GM12878 (cell line): ENCODE measurements around the gene TMPRSS12. TPM values are rescaled to one million over a fixed set of nuclear protein-coding genes. Genes with fewer than 3 reads are reported as not detected.

Experiments
- ATAC-seq: fragments of 200-7000 bp; cut with Tn5 transposase; 3 replicates; pipeline ENCODE4 v1.9.1; 2020; ENCODE audit warnings: mild to moderate bottlenecking, moderate library complexity
- BruUV-seq: library from RNA; stranded (reverse); fragments of 400-500 nt; replicated peaks from 2 replicates; lab custom pipeline; 2021; lab: Mats Ljungman, UMichigan
- CTCF ChIA-PET: fragments of 300-600 bp; sonication (Branson Sonifier 250); formaldehyde crosslinking; extraction: SDS; loops from one replicate; lab custom pipeline; 2021; ENCODE audit warnings: inconsistent platforms; lab: Yijun Ruan, JAX
- POLR2A ChIA-PET: fragments of 350-600 bp; formaldehyde crosslinking; extraction: SDS; loops from one replicate; lab custom pipeline; 2021; ENCODE audit warnings: inconsistent platforms; lab: Charles Lee
- RAD21 ChIA-PET: fragments of 300-600 bp; sonication (Branson Sonifier 250); formaldehyde crosslinking; loops from one replicate; lab custom pipeline; 2023; ENCODE audit warnings: antibody characterized with exemption; ENCODE audit not compliant: unreplicated experiment; lab: Charles Lee
- SMC1A ChIA-PET: fragments of 300-600 bp; sonication (Branson Sonifier 250); formaldehyde crosslinking; loops from one replicate; lab custom pipeline; 2023; ENCODE audit not compliant: unreplicated experiment, uncharacterized antibody; lab: Charles Lee
- DNase-seq: peaks from one replicate; pipeline ENCODE4 v3.0.0-alpha.2; 2011; ENCODE audit warnings: low read depth, low spot score
- FAIRE-seq: peaks from 3 replicates; lab custom pipeline; 2011; peaks lifted over from hg19 to GRCh38; lab: Jason Lieb, UNC
- H2AFZ ChIP-seq: 2 replicates; pipeline ENCODE4 v1.6.0; 2011; ENCODE audit warnings: low read depth, low read length, control low read depth; ENCODE audit not compliant: control insufficient read depth
- H3K27ac ChIP-seq: 2 replicates; pipeline ENCODE4 v1.5.1; 2011; ENCODE audit warnings: control low read depth; ENCODE audit not compliant: control insufficient read depth, insufficient read depth
- H3K27me3 ChIP-seq, 2 experiments: replicated peaks in 1 of 2; 2 replicates each; pipeline versions ENCODE4 v1.6.0 to v1.6.1; 2011; ENCODE audit warnings: low read length in 1 of 2; ENCODE audit not compliant: control insufficient read depth in 2 of 2, insufficient read depth in 2 of 2
- H3K36me3 ChIP-seq, 2 experiments: 2 replicates each; pipeline ENCODE4 v1.5.1; 2011; ENCODE audit warnings: low read length in 1 of 2; ENCODE audit not compliant: control insufficient read depth in 2 of 2, insufficient read depth in 2 of 2
- H3K4me1 ChIP-seq: 2 replicates; pipeline ENCODE4 v1.6.1; 2011; ENCODE audit warnings: mild to moderate bottlenecking, low read length, moderate library complexity, mixed read lengths; ENCODE audit not compliant: control insufficient read depth, insufficient read depth
- H3K4me2 ChIP-seq: 2 replicates; pipeline ENCODE4 v1.6.0; 2011; ENCODE audit warnings: control low read depth; ENCODE audit not compliant: control insufficient read depth, insufficient read depth
- H3K4me3 ChIP-seq: fragments of 200-600 bp; sonication (generic); 2 replicates; pipeline ENCODE4 v1.5.1; 2016
- H3K79me2 ChIP-seq: 2 replicates; pipeline ENCODE4 v1.6.0; 2011; ENCODE audit warnings: low read length; ENCODE audit not compliant: control insufficient read depth, insufficient read depth
- H3K9ac ChIP-seq: 2 replicates; pipeline ENCODE4 v1.8.0; 2011; ENCODE audit warnings: low read length, control low read depth, mixed read lengths; ENCODE audit not compliant: control insufficient read depth, insufficient read depth
- H3K9me3 ChIP-seq: replicated peaks from 3 replicates; pipeline ENCODE4 v1.5.1; 2011; ENCODE audit warnings: mild to moderate bottlenecking, low read length; ENCODE audit not compliant: control insufficient read depth, insufficient read depth
- H4K20me1 ChIP-seq: 2 replicates; pipeline ENCODE4 v1.6.0; 2011; ENCODE audit not compliant: control insufficient read depth, insufficient read depth
- DPF2 ChIP-seq: fragments of 450-650 bp; IDR thresholded peaks from 2 replicates; pipeline ENCODE4 v1.6.1; 2017; ENCODE audit warnings: mild to moderate bottlenecking
- E2F8 ChIP-seq: fragments of 450-650 bp; IDR thresholded peaks from 2 replicates; pipeline ENCODE4 v1.6.1; 2018; ENCODE audit warnings: mild to moderate bottlenecking, low read depth, moderate library complexity; ENCODE audit not compliant: partially characterized antibody
- EGR1 ChIP-seq, 2 experiments: IDR thresholded peaks; 1 replicate in 1 of 2; 2 replicates in 1 of 2; pipeline ENCODE4 v1.6.1; 2011 to 2012; ENCODE audit warnings: low read depth in 2 of 2, low read length in 2 of 2, borderline replicate concordance in 1 of 2, mild to moderate bottlenecking in 1 of 2, moderate library complexity in 1 of 2
- GABPA ChIP-seq: IDR thresholded peaks from 2 replicates; pipeline ENCODE4 v1.6.1; 2014; ENCODE audit warnings: antibody characterized with exemption, low read depth, mild to moderate bottlenecking, inconsistent platforms
- GATAD2B ChIP-seq: fragments of 450-650 bp; conservative IDR thresholded peaks from 2 replicates; pipeline ENCODE4 v1.6.1; 2017; ENCODE audit warnings: low read depth, mild to moderate bottlenecking, moderate library complexity
- HSF1 ChIP-seq: fragments of 150-350 bp; IDR thresholded peaks from 2 replicates; pipeline ENCODE4 v1.6.1; 2014; ENCODE audit warnings: mild to moderate bottlenecking, low read depth, low read length
- IKZF2 ChIP-seq, 2 experiments: fragments of 450-650 bp; IDR thresholded peaks; 2 replicates each; pipeline ENCODE4 v1.6.1; 2017; ENCODE audit warnings: mild to moderate bottlenecking in 2 of 2, moderate library complexity in 2 of 2
- IRF4 ChIP-seq: IDR thresholded peaks from 2 replicates; pipeline ENCODE4 v1.6.1; 2011; ENCODE audit warnings: low read depth, low read length
- NR2F1 ChIP-seq: fragments of 450-650 bp; conservative IDR thresholded peaks from 2 replicates; pipeline ENCODE4 v1.6.1; 2017; ENCODE audit warnings: mild to moderate bottlenecking
- PML ChIP-seq: IDR thresholded peaks from 2 replicates; pipeline ENCODE4 v1.6.1; 2012; ENCODE audit warnings: low read length, inconsistent platforms
- POLR2AphosphoS5 ChIP-seq: IDR thresholded peaks from 2 replicates; pipeline ENCODE4 v1.6.1; 2011; ENCODE audit warnings: mild to moderate bottlenecking, low read length, inconsistent platforms
- POU2F2 ChIP-seq: IDR thresholded peaks from 3 replicates; pipeline ENCODE4 v1.6.1; 2011; ENCODE audit warnings: low read depth, mild to moderate bottlenecking, low read length, borderline replicate concordance
- SPI1 ChIP-seq: IDR thresholded peaks from 2 replicates; pipeline ENCODE4 v1.6.1; 2011; ENCODE audit warnings: low read depth, mild to moderate bottlenecking, low read length, moderate library complexity, borderline replicate concordance; ENCODE audit not compliant: insufficient read depth
- STAT1 ChIP-seq: fragments of 450-650 bp; conservative IDR thresholded peaks from 2 replicates; pipeline ENCODE4 v1.6.1; 2014; ENCODE audit warnings: antibody characterized with exemption, mild to moderate bottlenecking
- TARDBP ChIP-seq: IDR thresholded peaks from 2 replicates; pipeline ENCODE4 v1.6.1; 2016; ENCODE audit warnings: borderline replicate concordance
- ZNF217 ChIP-seq: fragments of 450-650 bp; IDR thresholded peaks from 2 replicates; pipeline ENCODE4 v1.6.1; 2017; ENCODE audit warnings: antibody characterized with exemption, mild to moderate bottlenecking
- ZNF384 ChIP-seq: IDR thresholded peaks from 2 replicates; pipeline ENCODE4 v1.6.1; 2012; ENCODE audit warnings: low read depth, mild to moderate bottlenecking, low read length, improper control_type of control experiment, borderline replicate concordance
- WGBS: methylation state at CpG from one replicate; pipeline ENCODE4 v1.1.6; 2016; ENCODE audit warnings: low lambda C conversion rate; ENCODE audit not compliant: insufficient replicate concordance, insufficient coverage; ENCODE audit errors: missing lambda C conversion rate; 5-methylcytosine and 5-hydroxymethylcytosine counted together
- in situ Hi-C: fragments of 300-500 bp; cut with MboI; formaldehyde crosslinking; loops from 9 replicates; pipeline ENCODE4 v1.14.3; 2018; ENCODE audit warnings: mixed read lengths
- intact Hi-C: fragments of 100-400 bp; cut with micrococcal nuclease; formaldehyde crosslinking; loops from one replicate; pipeline ENCODE4 v1.14.2; 2022; ENCODE audit not compliant: unreplicated experiment
- polyA plus RNA-seq, 11 experiments: library from polyadenylated mRNA; depleted of rRNA in 4 of 11; unstranded in 6 of 11; stranded (reverse) in 5 of 11; fragments of >200 nt; fragmentation: Nextera tagmentation in 4 of 11; fragmentation: Illumina TruSeq in 1 of 11; extraction: Ambion mirVana in 4 of 11; extraction: Trizol in 1 of 11; gene quantifications; 1 replicate in 1 of 11; 2 replicates in 10 of 11; pipeline versions ENCODE4 v1.2.1 to v1.2.3, GENCODE V29; 2011 to 2016; ENCODE audit warnings: inconsistent platforms in 2 of 11, missing spikeins in 2 of 11, low read depth in 1 of 11
- total RNA-seq, 4 experiments: library from RNA; depleted of rRNA in 3 of 4; stranded (reverse); fragments of >200 nt in 3 of 4; fragmentation: Illumina TruSeq in 1 of 4; extraction: Trizol in 1 of 4; gene quantifications; 2 replicates each; pipeline versions ENCODE4 v1.2.1 to v1.2.3, GENCODE V29; 2013 to 2021

TMPRSS12 gene
- total and polyA plus RNA-seq, 10 of the 15 experiments (the other 5 are each of a cell fraction or from before 2014, with no cell fraction given): not detected

GRCh38 chr12:50924131-50924438, 81.4 kb downstream of the TMPRSS12 start (continued):
- no peak for TF ChIP-seq E2F8
- no peak for TF ChIP-seq DPF2

- SMC1A ChIA-PET: interaction anchor here (1.2 to 2.5 kb wide), 6 partner anchors 10 to 416 kb away, joined by 3 to 10 read pairs (median 5); no protein-coding TSS in a partner anchor
- no TSS peak for BruUV-seq
- H3K79me2 ChIP-seq: no peaks in the 10 kb centered on the region
- H3K9ac ChIP-seq: no peak overlapping the region
- H3K9me3 ChIP-seq: no peaks in the 10 kb centered on the region; the same call in 2 of the 3 replicates
- DNase-seq (peak; percentile 76), FAIRE-seq (peak; percentile 41), ATAC-seq (peak; percentile 94)
- H2AFZ ChIP-seq: peak overlapping the region; percentile 13; the same call in 1 of the 2 replicates
- H3K4me2 ChIP-seq: peak overlapping the region; percentile 78
- CTCF ChIA-PET: interaction anchor here (0.6 to 2.0 kb wide), 9 partner anchors 9 to 840 kb away, joined by 3 to 12 read pairs (median 3); partner anchors contain the start of gene SLC11A2
- no peaks in the 10 kb centered on the region for H4K20me1 ChIP-seq
- H3K4me3 ChIP-seq: peak overlapping the region; percentile 60
- 0% methylated on average over 12 of the region's 13 CpGs for WGBS
- RAD21 ChIA-PET: interaction anchor here (0.5 to 1.6 kb wide), 5 partner anchors 11 to 160 kb away, joined by 3 to 5 read pairs (median 3); partner anchors contain the start of gene ATF1
- intact Hi-C loops (loop anchor here (5.0 kb wide), 1 partner anchor 103 kb away; the partner anchor contains the start of gene SLC11A2), in situ Hi-C loops (no loop called here)
- peak overlapping the region; percentile 3; the same call in 1 of the 2 replicates for H3K27ac ChIP-seq
- no peaks in the 10 kb centered on the region for H3K36me3 ChIP-seq
- no peaks in the 10 kb centered on the region for H3K27me3 ChIP-seq
- H3K4me1 ChIP-seq: peaks cover 26% of the 10 kb centered on the region
- POLR2A ChIA-PET: no interaction called here
- TF ChIP-seq NR2F1: peak; percentile 68; the same call in 1 of the 2 replicates
- TF ChIP-seq POLR2AphosphoS5: 0 out of 2 replicates have a peak, but pooled peaks have one; percentile 33
- 0 out of 2 replicates have a peak, but pooled peaks have one; percentile 13 for TF ChIP-seq IRF4
- TF ChIP-seq EGR1 (IDR thresholded peaks at IDR 0.05; ENCODE audit: borderline replicate concordance in 1 of 2, low read depth in 2 of 2, low read length in 2 of 2): 0 out of 3 replicates have a peak, but pooled peaks of 1 of the 2 experiments have one; percentile 26
- peak; percentile 100 for TF ChIP-seq ZNF384
- no peak for TF ChIP-seq GABPA
- no peak for TF ChIP-seq GATAD2B
- peak in 1 of 2 experiments; percentile 29; a peak in 1 of 4 replicates for TF ChIP-seq IKZF2 (IDR thresholded peaks at IDR 0.05)
- peak; percentile 91 for TF ChIP-seq SPI1
- TF ChIP-seq ZNF217: peak; percentile 92
- no peak for TF ChIP-seq STAT1
- TF ChIP-seq HSF1: no peak
- TF ChIP-seq TARDBP: no peak
- peak; percentile 63; the same call in 1 of the 3 replicates for TF ChIP-seq POU2F2
- no peak for TF ChIP-seq PML
These were observed 82.0 kb downstream of the TMPRSS12 start for GRCh38 chr12:50924439-50925341.
